Gastrocnemius medialis (tissue), 4 donors: ENCODE results near the gene SLC12A6. TPM values are rescaled to one million over a fixed set of nuclear protein-coding genes. Genes with fewer than 3 reads are reported as not detected.

Experiments
- ATAC-seq, 2 donors: fragments of 150-250 bp; one replicate each; pipeline ENCODE4 v1.9.1; 2016
- DNase-seq, 2 donors: peaks; one replicate each; pipeline ENCODE4 v3.0.0-alpha.2; 2019
- H3K27ac ChIP-seq, 4 donors: fragments of 200-600 bp; sonication (generic); 1 replicate in 1 of 4; 2 replicates in 3 of 4; pipeline ENCODE4 v1.5.1; 2016 to 2018; ENCODE audit warnings: mild to moderate bottlenecking in 2 of 4, moderate library complexity in 1 of 4
- H3K27me3 ChIP-seq, 3 donors: fragments of 200-600 bp; sonication (generic) in 2 of 3; 1 replicate in 1 of 3; 2 replicates in 2 of 3; pipeline versions ENCODE4 v1.5.1 to v1.6.0; 2016 to 2019; ENCODE audit warnings: mild to moderate bottlenecking in 1 of 3, moderate library complexity in 1 of 3
- H3K36me3 ChIP-seq, 2 donors: fragments of 200-600 bp; sonication (generic) in 1 of 2; one replicate each; pipeline ENCODE4 v1.5.1; 2017 to 2018
- H3K4me1 ChIP-seq, 2 donors: fragments of 200-600 bp; sonication (generic) in 1 of 2; one replicate each; pipeline ENCODE4 v1.5.1; 2016 to 2017; ENCODE audit warnings: mild to moderate bottlenecking in 2 of 2
- H3K4me3 ChIP-seq, 4 donors: fragments of 200-600 bp; sonication (generic) in 3 of 4; 1 replicate in 1 of 4; 2 replicates in 3 of 4; pipeline ENCODE4 v1.5.1; 2016 to 2019; ENCODE audit warnings: mild to moderate bottlenecking in 2 of 4
- H3K9me3 ChIP-seq, 3 donors: fragments of 200-600 bp; sonication (generic) in 2 of 3; 1 replicate in 1 of 3; 2 replicates in 2 of 3; pipeline ENCODE4 v1.5.1; 2016 to 2019
- POLR2A ChIP-seq, 2 donors: fragments of 450-650 bp; IDR thresholded peaks; one replicate each; pipeline ENCODE4 v1.6.1; 2017; ENCODE audit warnings: antibody characterized with exemption in 2 of 2, mild to moderate bottlenecking in 2 of 2, moderate library complexity in 2 of 2
- in situ Hi-C, 4 donors: fragments of 200-750 bp; cut with MboI; loops; one replicate each; pipeline versions ENCODE4 v1.15.0 to v1.8.0; 2017; ENCODE audit warnings: low sequenced_read_pairs in 4 of 4
- intact Hi-C: fragments of 100-400 bp; cut with DNase I; formaldehyde crosslinking; loops from one replicate; pipeline ENCODE4 v1.15.1; 2023; ENCODE audit warnings: low total_unique reads
- microRNA counts, 2 donors: library from miRNA; unstranded; fragments of <30 nt; microRNA quantifications; one replicate each; lab custom pipeline; 2016
- microRNA-seq, 2 donors: library from miRNA; unstranded; fragments of <30 nt; microRNA quantifications; one replicate each; pipeline ENCODE4, GENCODE V29; 2016; ENCODE audit warnings: borderline replicate concordance in 2 of 2
- total RNA-seq, 4 donors: library from RNA; depleted of rRNA; stranded (reverse); fragments of >200 nt; gene quantifications; one replicate each; pipeline versions ENCODE4 v1.1.0 to v1.2.3, GENCODE V29; 2016
- TF ChIP-seq, protein P1 (sequence below), 5 experiments: fragments of 450-650 bp in 3 of 5; fragments of 200-600 bp in 2 of 5; sonication (generic) in 2 of 5; IDR thresholded peaks in 4 of 5; conservative IDR thresholded peaks in 1 of 5; 1 replicate in 4 of 5; 2 replicates in 1 of 5; pipeline ENCODE4 v1.5.1; 2016 to 2019; ENCODE audit warnings: antibody characterized with exemption in 5 of 5, mild to moderate bottlenecking in 3 of 5, moderate library complexity in 3 of 5

Gene SLC12A6
- total RNA-seq, 4 donors from 2014 or later, result 17.3 to 25.4 (median 19.5) TPM

DNA sequence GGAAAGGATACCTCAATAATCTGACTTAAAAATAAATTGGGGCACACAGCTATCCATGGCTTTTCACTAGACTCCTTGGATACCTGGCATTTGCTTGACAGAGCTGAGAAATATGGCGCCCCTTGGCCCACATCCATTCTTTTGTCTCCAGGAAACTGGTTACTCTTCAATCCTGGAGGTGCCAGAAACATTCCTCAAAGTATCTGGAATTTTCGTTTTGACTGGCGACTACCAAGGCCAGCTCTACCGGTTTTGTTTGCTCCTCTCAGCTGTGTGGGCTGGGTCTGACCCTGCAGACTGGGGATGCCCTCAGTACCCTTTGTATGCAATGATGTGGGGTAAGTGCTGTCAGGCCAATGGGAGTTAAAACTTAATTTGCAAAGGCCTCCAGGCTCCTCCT lies 154.6 kb downstream of the SLC12A6 start:
- Histone ChIP-seq H3K36me3 (no peaks in the 10 kb centered on the region), H3K27ac (no peak overlapping the region), H3K4me3 (no peak overlapping the region), H3K27me3 (no peaks in the 10 kb centered on the region), H3K4me1 (no peaks in the 10 kb centered on the region), H3K9me3 (no peaks in the 10 kb centered on the region)
- DNase-seq (no peak), ATAC-seq (no peak)
- intact Hi-C loops, result no loop called here
- in situ Hi-C loops, result no loop called here
- TF ChIP-seq, protein P1, sequence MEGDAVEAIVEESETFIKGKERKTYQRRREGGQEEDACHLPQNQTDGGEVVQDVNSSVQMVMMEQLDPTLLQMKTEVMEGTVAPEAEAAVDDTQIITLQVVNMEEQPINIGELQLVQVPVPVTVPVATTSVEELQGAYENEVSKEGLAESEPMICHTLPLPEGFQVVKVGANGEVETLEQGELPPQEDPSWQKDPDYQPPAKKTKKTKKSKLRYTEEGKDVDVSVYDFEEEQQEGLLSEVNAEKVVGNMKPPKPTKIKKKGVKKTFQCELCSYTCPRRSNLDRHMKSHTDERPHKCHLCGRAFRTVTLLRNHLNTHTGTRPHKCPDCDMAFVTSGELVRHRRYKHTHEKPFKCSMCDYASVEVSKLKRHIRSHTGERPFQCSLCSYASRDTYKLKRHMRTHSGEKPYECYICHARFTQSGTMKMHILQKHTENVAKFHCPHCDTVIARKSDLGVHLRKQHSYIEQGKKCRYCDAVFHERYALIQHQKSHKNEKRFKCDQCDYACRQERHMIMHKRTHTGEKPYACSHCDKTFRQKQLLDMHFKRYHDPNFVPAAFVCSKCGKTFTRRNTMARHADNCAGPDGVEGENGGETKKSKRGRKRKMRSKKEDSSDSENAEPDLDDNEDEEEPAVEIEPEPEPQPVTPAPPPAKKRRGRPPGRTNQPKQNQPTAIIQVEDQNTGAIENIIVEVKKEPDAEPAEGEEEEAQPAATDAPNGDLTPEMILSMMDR (IDR thresholded peaks at IDR 0.05 in 4 of 5, conservative IDR thresholded peaks at IDR 0.05 in 1 of 5), result no peak
- TF ChIP-seq POLR2A (IDR thresholded peaks at IDR 0.05), result no peak

MicroRNAs encoded within 50 kb of the gene (microRNA counts, 767-probe panel; counts per million panel counts)
- 356 to 448 counts per million in 2 donors for microRNA hsa-miR-1233 (lab: Ali Mortazavi, UCI)

Small RNA genes within 50 kb of the gene (microRNA-seq; reads per million reads assigned to microRNA genes)
- 0 reads per million in 2 donors for gene MIR1233-1

Other genes with a start within 250 kb of the SLC12A6 start
- 10 to 100 TPM; 36.6 to 66.8 (median 48.3) TPM for gene EMC7, start 235.9 kb downstream of the SLC12A6 start, total RNA-seq
- gene PGBD4, start 235.7 kb downstream of the SLC12A6 start, total RNA-seq, result 1 to 10 TPM in 2 of 4 donors, under 1 TPM in 2; 0.73 to 1.9 (median 1.2) TPM
- gene KATNBL1, start 127.7 kb downstream of the SLC12A6 start, total RNA-seq, result 10 to 100 TPM in 3 of 4 donors, 1 to 10 TPM in 1; 9.2 to 24.9 (median 12.3) TPM
- gene EMC4, start 112.8 kb downstream of the SLC12A6 start, total RNA-seq, result 100 to 1,000 TPM; 205 to 230 (median 213) TPM
- 100 to 1,000 TPM; 142 to 194 (median 170) TPM for gene NOP10, start 5.4 kb upstream of the SLC12A6 start, total RNA-seq
- gene NUTM1, start 5.5 kb upstream of the SLC12A6 start, total RNA-seq, result not detected
- 1 to 10 TPM; 1.7 to 7.4 (median 4.0) TPM for gene LPCAT4, start 29.4 kb upstream of the SLC12A6 start, total RNA-seq
- gene GOLGA8A, start 100.0 kb upstream of the SLC12A6 start, total RNA-seq, result 1 to 10 TPM in 3 of 4 donors, under 1 TPM in 1; 0.85 to 7.0 (median 3.1) TPM
- 10 to 100 TPM in 2 of 4 donors, 1 to 10 TPM in 2; 2.5 to 55.5 (median 22.9) TPM for gene GOLGA8B, start 245.9 kb upstream of the SLC12A6 start, total RNA-seq